ENCODE data around the gene FAAH.

The FAAH gene

GRCh38 chr1:46423574-46424240 lies 29.6 kb downstream of the FAAH start:
- no peak for DNase-seq

DNA sequence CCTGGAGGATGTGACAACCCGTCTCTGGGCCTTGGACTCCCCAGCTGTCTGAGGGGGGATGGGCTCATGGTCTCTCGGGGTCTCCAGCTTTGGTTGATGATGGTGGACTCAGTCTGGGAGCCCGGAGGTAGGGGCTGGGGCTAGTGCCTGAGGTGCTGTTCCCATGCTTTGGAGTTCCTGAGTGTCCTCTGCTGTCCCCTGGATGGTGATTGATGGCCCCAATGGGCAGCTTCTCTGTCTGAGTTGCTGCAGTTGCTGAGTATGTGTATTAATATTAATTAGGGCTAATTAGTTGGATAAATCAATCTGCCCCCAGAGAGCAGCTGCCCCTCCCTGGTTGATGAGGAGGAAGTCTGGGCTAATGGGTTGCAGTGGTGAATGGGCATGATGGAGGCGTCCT lies 30.6 kb downstream of the FAAH start:
- no peak for DNase-seq

- no peak for DNase-seq
Measured at GRCh38 chr1:46425726-46426125, 31.6 kb downstream of the FAAH start.

DNA sequence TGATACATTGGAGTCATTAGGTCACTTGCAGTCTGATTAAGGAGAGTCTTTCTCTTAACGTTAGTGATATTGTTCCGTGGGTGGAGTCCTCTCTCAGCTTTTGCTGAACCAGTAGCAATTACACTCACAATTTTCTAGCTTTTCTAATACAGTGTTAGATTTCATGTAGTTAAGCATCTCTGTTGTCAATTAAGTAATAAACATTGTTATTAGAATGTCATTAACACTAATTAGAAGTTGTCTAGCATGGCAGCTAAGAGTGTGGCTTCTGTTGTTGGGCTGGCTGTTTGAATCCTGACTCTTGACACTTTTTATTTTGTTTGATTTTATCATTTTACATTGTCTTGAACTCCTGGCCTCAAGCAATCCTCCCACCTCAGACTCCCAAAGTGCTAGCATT lies 33.4 kb downstream of the FAAH start:
- no peak for DNase-seq

GRCh38 chr1:46429436-46429835 lies 35.3 kb downstream of the FAAH start:
- DNase-seq, result no peak

GRCh38 chr1:46431695-46432094 lies 37.6 kb downstream of the FAAH start:
- no peak for DNase-seq

GRCh38 chr1:46432781-46433327 lies 38.7 kb downstream of the FAAH start:
- DNase-seq, result no peak

- no peak for DNase-seq
Measured at GRCh38 chr1:46434358-46434757, 40.2 kb downstream of the FAAH start.

DNA sequence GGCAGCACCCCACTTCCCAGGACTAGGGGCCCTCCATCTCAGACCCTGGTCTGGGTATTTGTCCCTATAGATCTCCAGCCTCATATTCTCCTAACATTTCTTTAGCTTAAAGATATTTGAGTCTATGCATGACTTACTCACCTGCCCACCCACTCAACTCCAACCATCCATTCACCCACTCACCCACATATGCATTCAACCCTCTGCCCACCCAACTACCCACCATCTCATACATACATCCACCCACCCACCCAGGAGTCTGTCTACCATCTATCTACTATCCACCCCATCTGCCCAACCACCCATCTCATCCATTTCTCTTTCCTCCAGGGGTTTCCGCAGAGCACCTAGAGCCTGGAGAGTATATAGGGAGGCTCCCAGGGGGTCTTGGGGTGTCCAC lies 42.7 kb downstream of the FAAH start:
- DNase-seq, result no peak

- DNase-seq, result no peak
Measured at GRCh38 chr1:46437723-46438122, 43.6 kb downstream of the FAAH start.

DNA sequence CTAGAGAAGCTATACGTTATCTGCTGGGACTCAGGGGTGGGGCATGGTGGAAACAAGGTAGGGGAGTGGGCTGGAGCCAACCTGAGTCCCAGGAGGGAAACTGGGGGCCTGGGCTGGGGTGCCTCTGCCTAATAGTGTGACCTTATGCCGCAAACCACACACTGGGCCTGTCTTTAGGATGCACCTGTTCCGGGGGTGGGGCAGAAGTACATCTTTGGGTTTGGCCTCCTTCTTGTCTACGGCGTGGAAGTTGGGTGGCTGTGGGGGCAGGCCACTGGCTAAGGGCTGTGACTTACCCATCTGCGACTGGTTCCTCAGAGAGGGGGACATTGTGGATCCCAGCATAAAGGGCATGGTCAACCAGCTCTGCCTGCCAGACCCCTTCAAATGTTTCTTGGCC lies 44.2 kb downstream of the FAAH start:
- no peak for DNase-seq

DNA sequence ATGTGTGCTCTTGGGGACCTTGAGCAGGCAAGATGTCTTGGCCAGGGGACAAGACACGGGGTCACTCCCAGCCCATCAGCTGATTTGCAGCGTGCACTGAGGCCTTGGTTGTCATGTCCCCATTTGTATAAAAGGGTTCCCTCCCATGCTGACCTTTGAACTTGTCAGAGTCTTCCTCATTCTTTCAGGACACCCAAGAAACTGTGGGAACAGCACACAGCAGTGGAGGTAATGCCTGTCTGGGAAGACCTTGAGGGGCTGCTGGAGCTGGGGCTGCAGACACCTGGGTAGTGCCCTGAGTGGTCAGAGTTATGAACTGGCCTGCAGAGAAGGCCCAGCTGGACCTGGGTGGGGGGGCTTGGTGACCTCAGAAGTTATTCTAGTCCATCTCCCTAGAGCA lies 46.4 kb downstream of the FAAH start:
- DNase-seq, result no peak

DNA sequence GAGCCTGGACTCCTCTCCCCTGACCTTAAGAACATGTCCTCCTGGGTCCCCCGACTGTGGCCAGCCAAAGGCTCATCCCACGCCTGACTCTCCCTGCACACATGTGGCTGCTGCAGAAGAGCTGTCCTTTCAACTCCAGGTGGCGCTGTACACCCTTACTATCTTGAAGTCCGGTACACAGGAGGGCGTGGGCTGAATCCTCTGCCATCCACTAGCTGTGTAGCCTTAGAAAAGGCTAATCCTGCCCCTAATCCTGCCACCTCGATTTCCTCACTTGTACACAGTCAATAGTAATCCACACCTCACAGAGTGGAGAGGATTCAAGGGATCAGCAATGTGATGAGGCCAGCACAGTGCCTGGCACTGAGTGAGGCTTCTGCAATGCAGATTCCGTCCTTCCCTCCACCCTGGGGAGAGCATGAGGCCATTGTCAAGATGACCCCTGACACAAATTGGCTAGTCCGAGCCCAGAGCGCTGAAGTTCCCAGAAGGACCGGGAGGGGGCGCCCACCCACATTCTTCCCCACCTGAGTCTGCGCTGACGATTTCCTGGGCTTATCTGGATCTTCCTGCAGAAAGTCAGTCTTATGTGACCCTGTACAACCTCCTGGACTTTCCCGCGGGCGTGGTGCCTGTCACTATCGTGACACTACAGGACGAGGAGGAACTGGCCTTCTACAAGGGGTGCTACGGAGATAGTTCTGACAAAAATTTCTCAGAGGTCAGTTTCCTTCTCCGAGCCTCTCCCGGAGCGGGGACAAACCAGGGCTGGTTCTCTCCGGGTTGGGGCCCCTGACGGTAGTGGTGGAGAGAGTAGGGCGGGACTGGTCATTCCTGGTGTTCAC lies 48.4 kb downstream of the FAAH start:
- DNase-seq, result peak; percentile 84

- DNase-seq, result no peak
Measured at GRCh38 chr1:46444466-46444865, 50.3 kb downstream of the FAAH start.

GRCh38 chr1:46445773-46446256 lies 51.7 kb downstream of the FAAH start:
- peak; percentile 5 for DNase-seq

DNA sequence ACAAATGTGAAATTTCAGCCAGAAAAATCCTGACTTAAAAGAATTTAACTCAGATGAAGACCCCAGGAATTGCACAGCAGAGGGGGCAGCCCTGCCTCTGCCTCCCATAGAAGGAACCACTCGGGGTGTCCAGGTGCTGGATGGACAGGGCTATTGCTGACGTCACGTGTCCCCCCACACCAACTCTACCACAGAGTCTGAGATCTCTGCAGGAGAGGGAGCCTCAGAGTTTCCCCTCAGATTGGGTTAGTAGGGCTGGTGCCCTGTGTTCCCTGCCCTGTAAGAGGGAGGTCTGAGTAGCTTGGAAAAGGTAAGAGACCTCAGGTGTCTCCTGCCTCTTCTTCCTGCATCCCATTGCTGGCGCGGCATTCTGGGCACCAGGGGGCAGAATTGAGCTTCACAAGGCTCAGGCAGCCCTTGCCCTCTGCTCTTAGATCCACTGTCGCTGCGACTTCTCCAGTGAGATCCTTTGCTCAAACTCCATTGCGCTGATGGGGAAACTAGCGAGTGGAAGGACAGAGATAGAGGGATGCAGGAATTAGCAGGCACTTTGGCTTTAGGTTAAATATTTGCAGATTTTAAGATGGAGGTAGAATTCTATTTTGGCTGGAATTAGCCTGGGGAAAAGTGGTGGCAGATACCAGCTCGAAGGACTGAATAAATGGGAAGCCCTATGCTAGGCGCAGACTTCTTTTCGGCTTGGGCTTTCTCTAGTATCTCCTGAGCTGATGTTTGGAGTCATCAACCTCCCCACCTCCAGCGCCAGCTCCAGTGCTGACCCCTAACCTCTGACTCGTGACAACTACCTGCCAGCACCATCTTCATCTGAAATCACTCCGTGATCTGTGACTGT lies 52.8 kb downstream of the FAAH start:
- peak; percentile 44 for DNase-seq

- no peak for DNase-seq
Measured at GRCh38 chr1:46447499-46448108, 53.5 kb downstream of the FAAH start.

GRCh38 chr1:46448109-46448911 lies 54.2 kb downstream of the FAAH start:
- DNase-seq, result no peak

- no peak for DNase-seq
Measured at GRCh38 chr1:46449223-46450159, 55.4 kb downstream of the FAAH start.

DNA sequence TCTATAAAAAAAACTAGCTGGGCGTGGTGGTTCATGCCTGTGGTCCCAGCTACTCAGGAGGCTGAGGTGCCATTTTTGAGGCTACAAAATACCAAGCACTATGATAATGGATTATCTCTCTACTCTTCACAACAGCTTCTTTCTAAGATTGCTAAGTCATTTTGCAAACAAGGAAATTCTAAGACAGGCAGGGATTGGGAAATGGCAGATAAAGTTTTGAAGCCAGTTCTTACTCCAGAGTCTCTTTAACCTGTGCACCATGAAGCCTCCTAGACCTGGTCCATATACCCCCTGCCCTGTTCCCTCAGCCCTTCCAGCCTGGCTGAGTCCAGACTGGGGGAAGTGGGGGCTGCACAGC lies 56.0 kb downstream of the FAAH start:
- no peak for DNase-seq
